Measurements from ENCODE around the gene SDE2. TPM values are rescaled to one million over a fixed set of nuclear protein-coding genes. Genes with fewer than 3 reads are reported as not detected.
A peak's percentile ranks its signal among the peaks of the same experiment; 100 is the strongest.
"Not testable (repeated sequence)": the region's sequence is repeated elsewhere in the genome, so short reads cannot be mapped to it uniquely, and the experiment has no call there.

The SDE2 gene
- total and polyA plus RNA-seq, 12 donors = 3.1 to 20.3 (median 13.1) TPM

- H3K36me3 ChIP-seq = no peaks in the 10 kb centered on the region
- no peaks in the 10 kb centered on the region for H3K9me3 ChIP-seq
- DNase-seq (no peak), ATAC-seq (peak; percentile 16 to 50 (median 38))
- H3K4me3 ChIP-seq = peak overlapping the region in 2 of 10 donors; percentile 8 to 15
- no peak for TF ChIP-seq CTCF (IDR thresholded peaks at IDR 0.05)
- 58 to 64% methylated on average over 25 of the region's 25 CpGs for WGBS, 2 donors
- H3K27ac ChIP-seq = peak overlapping the region in 9 of 10 donors; percentile 27 to 84 (median 62)
- no peaks in the 10 kb centered on the region for H3K27me3 ChIP-seq
- peaks cover 12 to 42% (median 30%) of the 10 kb centered on the region in 9 donors for H3K4me1 ChIP-seq
- intact Hi-C loops (cut with DNase I) = no loop called here
These were observed 58.6 kb downstream of the SDE2 start for GRCh38 chr1:225940385-225941151.

GRCh38 chr1:225939939-225940310, 59.2 kb downstream of the SDE2 start:
- DNase-seq; H3K36me3 ChIP-seq; H3K27ac ChIP-seq; intact Hi-C loops (cut with DNase I); H3K27me3 ChIP-seq; H3K4me3 ChIP-seq; H3K9me3 ChIP-seq: not testable (repeated sequence)
- peak in 1 of 8 donors; percentile 10 for ATAC-seq
- H3K4me1 ChIP-seq = peaks cover 12 to 42% (median 30%) of the 10 kb centered on the region in 9 donors
- 75 to 77% methylated on average over 8 of the region's 8 CpGs for WGBS, 2 donors

GRCh38 chr1:225939097-225939938, 59.8 kb downstream of the SDE2 start:
- DNase-seq; H3K27ac ChIP-seq; H3K27me3 ChIP-seq; H3K9me3 ChIP-seq; intact Hi-C loops (cut with DNase I); H3K4me3 ChIP-seq; H3K36me3 ChIP-seq: not testable (repeated sequence)
- ATAC-seq = peak in 1 of 8 donors; percentile 36
- 48 to 55% methylated on average over 44 to 61 of the region's 69 CpGs for WGBS, 2 donors
- H3K4me1 ChIP-seq = peaks cover 12 to 39% (median 30%) of the 10 kb centered on the region in 9 donors

- Histone ChIP-seq H3K9me3 (no peaks in the 10 kb centered on the region), H3K4me1 (peaks cover 10 to 30% (median 24%) of the 10 kb centered on the region in 9 donors), H3K4me3 (no peak overlapping the region), H3K27ac (no peak overlapping the region), H3K36me3 (no peaks in the 10 kb centered on the region), H3K27me3 (no peaks in the 10 kb centered on the region)
- intact Hi-C loops (cut with DNase I) = no loop called here
- ATAC-seq = no peak
- TF ChIP-seq CTCF (IDR thresholded peaks at IDR 0.05) = no peak
- WGBS, 2 donors = 95% methylated on average over 21 of the region's 21 CpGs
- DNase-seq = no peak
These were observed 61.8 kb downstream of the SDE2 start for GRCh38 chr1:225937048-225937968.

GRCh38 chr1:225936523-225936922, 62.6 kb downstream of the SDE2 start:
- no peaks in the 10 kb centered on the region for H3K36me3 ChIP-seq
- intact Hi-C loops (cut with DNase I) = no loop called here
- 67 to 76% methylated on average over 3 of the region's 3 CpGs for WGBS, 2 donors

GRCh38 chr1:225936086-225936485, 63.1 kb downstream of the SDE2 start:
- DNase-seq; ATAC-seq; H3K4me3 ChIP-seq; H3K27me3 ChIP-seq; H3K9me3 ChIP-seq; H3K36me3 ChIP-seq; intact Hi-C loops (cut with DNase I); H3K27ac ChIP-seq: not testable (repeated sequence)
- WGBS, 2 donors = 90 to 93% methylated on average over 8 of the region's 8 CpGs
- H3K4me1 ChIP-seq = peaks cover under 1 to 17% (median 12%) of the 10 kb centered on the region in 9 donors

More at GRCh38 chr1:225936523-225936922, 62.6 kb downstream of the SDE2 start:
- no peak for TF ChIP-seq CTCF (IDR thresholded peaks at IDR 0.05)
- no peaks in the 10 kb centered on the region for H3K9me3 ChIP-seq
- no peaks in the 10 kb centered on the region for H3K27me3 ChIP-seq
- peaks cover 5 to 22% (median 17%) of the 10 kb centered on the region in 9 donors for H3K4me1 ChIP-seq
- no peak for DNase-seq
- ATAC-seq = no peak
- H3K27ac ChIP-seq = no peak overlapping the region
- no peak overlapping the region for H3K4me3 ChIP-seq
